Omental fat pad (tissue), 4 donors: ENCODE data around the gene KIF26B. TPM values are rescaled to one million over a fixed set of nuclear protein-coding genes. Genes with fewer than 3 reads are reported as not detected.

Experiments used
- ATAC-seq: fragments of 150-250 bp; one replicate; pipeline ENCODE4 v1.9.1; 2016; ENCODE audit warnings: mild to moderate bottlenecking, moderate library complexity; ENCODE audit not compliant: low FRiP score
- DNase-seq: peaks from one replicate; pipeline ENCODE4 v3.0.0-alpha.2; 2019; ENCODE audit warnings: low spot score
- total RNA-seq, 4 donors: library from RNA; depleted of rRNA; stranded (reverse); fragments of >200 nt; gene quantifications; one replicate each; pipeline ENCODE4 v1.1.0, GENCODE V29; 2016
- TF ChIP-seq, protein P1 (sequence below), 3 donors: fragments of 450-650 bp; IDR thresholded peaks; one replicate each; pipeline ENCODE4 v1.5.1; 2016 to 2017; ENCODE audit warnings: antibody characterized with exemption in 3 of 3, mild to moderate bottlenecking in 3 of 3, moderate library complexity in 2 of 3

The KIF26B gene
- total RNA-seq, 4 donors from 2014 or later, result 0.13 to 0.96 (median 0.39) TPM

DNA sequence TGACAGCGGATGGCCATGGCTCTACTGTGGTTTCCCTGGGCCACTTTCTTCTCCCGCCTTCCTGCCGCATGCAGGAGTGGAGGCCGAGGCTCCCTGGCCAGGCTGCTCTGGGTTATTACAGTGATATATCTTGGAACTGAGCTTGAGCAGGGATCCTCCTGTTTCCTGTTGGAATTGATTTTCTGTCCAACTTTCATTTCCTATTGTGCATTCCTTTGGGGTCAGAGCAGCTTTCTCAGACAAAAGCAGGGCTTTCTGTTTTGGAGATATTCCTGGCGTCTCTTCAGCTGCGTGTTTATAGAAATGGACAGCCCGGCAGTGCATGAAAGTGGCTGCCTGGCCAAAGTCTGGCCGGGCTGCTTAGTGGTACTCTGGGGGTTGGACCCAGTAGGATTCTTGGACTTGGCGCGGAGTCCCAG, 146.4 kb downstream of the KIF26B start:
- TF ChIP-seq, protein P1, sequence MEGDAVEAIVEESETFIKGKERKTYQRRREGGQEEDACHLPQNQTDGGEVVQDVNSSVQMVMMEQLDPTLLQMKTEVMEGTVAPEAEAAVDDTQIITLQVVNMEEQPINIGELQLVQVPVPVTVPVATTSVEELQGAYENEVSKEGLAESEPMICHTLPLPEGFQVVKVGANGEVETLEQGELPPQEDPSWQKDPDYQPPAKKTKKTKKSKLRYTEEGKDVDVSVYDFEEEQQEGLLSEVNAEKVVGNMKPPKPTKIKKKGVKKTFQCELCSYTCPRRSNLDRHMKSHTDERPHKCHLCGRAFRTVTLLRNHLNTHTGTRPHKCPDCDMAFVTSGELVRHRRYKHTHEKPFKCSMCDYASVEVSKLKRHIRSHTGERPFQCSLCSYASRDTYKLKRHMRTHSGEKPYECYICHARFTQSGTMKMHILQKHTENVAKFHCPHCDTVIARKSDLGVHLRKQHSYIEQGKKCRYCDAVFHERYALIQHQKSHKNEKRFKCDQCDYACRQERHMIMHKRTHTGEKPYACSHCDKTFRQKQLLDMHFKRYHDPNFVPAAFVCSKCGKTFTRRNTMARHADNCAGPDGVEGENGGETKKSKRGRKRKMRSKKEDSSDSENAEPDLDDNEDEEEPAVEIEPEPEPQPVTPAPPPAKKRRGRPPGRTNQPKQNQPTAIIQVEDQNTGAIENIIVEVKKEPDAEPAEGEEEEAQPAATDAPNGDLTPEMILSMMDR (IDR thresholded peaks at IDR 0.05), result no peak
- no peak for ATAC-seq
- no peak for DNase-seq

DNA sequence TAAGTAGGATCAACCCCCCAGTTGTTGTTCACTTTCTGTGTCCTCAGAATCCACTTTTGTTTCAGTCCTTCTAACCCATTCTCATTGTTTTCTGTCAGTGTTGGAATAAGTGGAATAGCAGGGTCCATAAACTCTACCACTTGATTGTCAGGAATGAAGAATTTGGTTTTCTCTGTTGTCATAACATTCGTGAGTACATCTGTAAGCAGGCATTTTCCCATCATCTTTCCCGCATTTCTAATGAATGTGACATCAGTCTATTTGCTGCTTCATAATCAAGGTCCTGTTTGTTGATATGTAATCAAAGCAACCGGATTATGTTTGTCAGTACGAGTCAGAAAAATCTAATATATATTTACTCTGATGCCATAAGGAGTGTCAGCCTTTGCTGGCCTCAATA, 147.1 kb downstream of the KIF26B start:
- ATAC-seq, result no peak
- DNase-seq, result no peak
- TF ChIP-seq, protein P1 (IDR thresholded peaks at IDR 0.05), result no peak

GRCh38 chr1:245304698-245305097, 149.9 kb downstream of the KIF26B start:
- DNase-seq (no peak), ATAC-seq (no peak)
- TF ChIP-seq, protein P1 (IDR thresholded peaks at IDR 0.05), result no peak

GRCh38 chr1:245306020-245306419, 151.2 kb downstream of the KIF26B start:
- TF ChIP-seq, protein P1 (IDR thresholded peaks at IDR 0.05), result no peak
- no peak for DNase-seq
- no peak for ATAC-seq

GRCh38 chr1:245306628-245307410, 152.0 kb downstream of the KIF26B start:
- no peak for DNase-seq
- ATAC-seq, result no peak
- TF ChIP-seq, protein P1 (IDR thresholded peaks at IDR 0.05), result no peak

- ATAC-seq, result no peak
- DNase-seq, result no peak
- TF ChIP-seq, protein P1 (IDR thresholded peaks at IDR 0.05), result no peak
Measured at GRCh38 chr1:245310571-245311531, 156.1 kb downstream of the KIF26B start.
